Activated CD4-positive, alpha-beta T cell treated with anti-CD3 and anti-CD28 coated beads, Interleukin-2, amount 50 U/mL, for 1 hour (primary cell): ENCODE results near the gene CSNK1G1.
"Not testable (repeated sequence)": the region's sequence is repeated elsewhere in the genome, so short reads cannot be mapped to it uniquely, and the experiment has no call there.

Source experiments
- DNase-seq: peaks from one replicate; pipeline ENCODE4 v3.0.0-alpha.2; 2020

Gene CSNK1G1

GRCh38 chr15:64235552-64235951 lies 120.4 kb downstream of the CSNK1G1 start:
- DNase-seq = no peak

GRCh38 chr15:64233299-64233698 lies 122.7 kb downstream of the CSNK1G1 start:
- DNase-seq = no peak

GRCh38 chr15:64232400-64232799 lies 123.6 kb downstream of the CSNK1G1 start:
- no peak for DNase-seq

GRCh38 chr15:64229129-64229724 lies 126.7 kb downstream of the CSNK1G1 start:
- no peak for DNase-seq

GRCh38 chr15:64225804-64226203 lies 130.2 kb downstream of the CSNK1G1 start:
- no peak for DNase-seq

- no peak for DNase-seq
These were observed 131.5 kb downstream of the CSNK1G1 start for GRCh38 chr15:64224511-64224910.

GRCh38 chr15:64223882-64224281 lies 132.1 kb downstream of the CSNK1G1 start:
- no peak for DNase-seq

GRCh38 chr15:64222573-64223366 lies 133.2 kb downstream of the CSNK1G1 start:
- DNase-seq = no peak

GRCh38 chr15:64221911-64222310 lies 134.1 kb downstream of the CSNK1G1 start:
- DNase-seq = not testable (repeated sequence)

GRCh38 chr15:64217429-64217750 lies 138.6 kb downstream of the CSNK1G1 start:
- not testable (repeated sequence) for DNase-seq

GRCh38 chr15:64216730-64217428 lies 139.1 kb downstream of the CSNK1G1 start:
- DNase-seq = no peak

- no peak for DNase-seq
These were observed 139.8 kb downstream of the CSNK1G1 start for GRCh38 chr15:64216196-64216595.

GRCh38 chr15:64213646-64214045 lies 142.3 kb downstream of the CSNK1G1 start:
- no peak for DNase-seq

- no peak for DNase-seq
These were observed 144.3 kb downstream of the CSNK1G1 start for GRCh38 chr15:64211696-64212095.

GRCh38 chr15:64210371-64210770 lies 145.6 kb downstream of the CSNK1G1 start:
- DNase-seq = no peak

- no peak for DNase-seq
These were observed 146.2 kb downstream of the CSNK1G1 start for GRCh38 chr15:64209680-64210334.

GRCh38 chr15:64205202-64205601 lies 150.8 kb downstream of the CSNK1G1 start:
- no peak for DNase-seq

- no peak for DNase-seq
These were observed 158.5 kb downstream of the CSNK1G1 start for GRCh38 chr15:64197425-64197824.

- DNase-seq = no peak
These were observed 162.0 kb downstream of the CSNK1G1 start for GRCh38 chr15:64193971-64194370.

GRCh38 chr15:64191971-64192830 lies 163.8 kb downstream of the CSNK1G1 start:
- no peak for DNase-seq

GRCh38 chr15:64187396-64188191 lies 168.4 kb downstream of the CSNK1G1 start:
- no peak for DNase-seq
